DMS114 treated with DMSO at 0.1 percent for 48 hours (cell line): ENCODE results near the gene ENPEP.
"Not testable (repeated sequence)": the region's sequence is repeated elsewhere in the genome, so short reads cannot be mapped to it uniquely, and the experiment has no call there.

Experiments
- DNase-seq: peaks from one replicate; lab custom pipeline; 2025; ENCODE audit not compliant: unreplicated experiment; lab: John Stamatoyannopoulos, UW

ENPEP gene, protein sequence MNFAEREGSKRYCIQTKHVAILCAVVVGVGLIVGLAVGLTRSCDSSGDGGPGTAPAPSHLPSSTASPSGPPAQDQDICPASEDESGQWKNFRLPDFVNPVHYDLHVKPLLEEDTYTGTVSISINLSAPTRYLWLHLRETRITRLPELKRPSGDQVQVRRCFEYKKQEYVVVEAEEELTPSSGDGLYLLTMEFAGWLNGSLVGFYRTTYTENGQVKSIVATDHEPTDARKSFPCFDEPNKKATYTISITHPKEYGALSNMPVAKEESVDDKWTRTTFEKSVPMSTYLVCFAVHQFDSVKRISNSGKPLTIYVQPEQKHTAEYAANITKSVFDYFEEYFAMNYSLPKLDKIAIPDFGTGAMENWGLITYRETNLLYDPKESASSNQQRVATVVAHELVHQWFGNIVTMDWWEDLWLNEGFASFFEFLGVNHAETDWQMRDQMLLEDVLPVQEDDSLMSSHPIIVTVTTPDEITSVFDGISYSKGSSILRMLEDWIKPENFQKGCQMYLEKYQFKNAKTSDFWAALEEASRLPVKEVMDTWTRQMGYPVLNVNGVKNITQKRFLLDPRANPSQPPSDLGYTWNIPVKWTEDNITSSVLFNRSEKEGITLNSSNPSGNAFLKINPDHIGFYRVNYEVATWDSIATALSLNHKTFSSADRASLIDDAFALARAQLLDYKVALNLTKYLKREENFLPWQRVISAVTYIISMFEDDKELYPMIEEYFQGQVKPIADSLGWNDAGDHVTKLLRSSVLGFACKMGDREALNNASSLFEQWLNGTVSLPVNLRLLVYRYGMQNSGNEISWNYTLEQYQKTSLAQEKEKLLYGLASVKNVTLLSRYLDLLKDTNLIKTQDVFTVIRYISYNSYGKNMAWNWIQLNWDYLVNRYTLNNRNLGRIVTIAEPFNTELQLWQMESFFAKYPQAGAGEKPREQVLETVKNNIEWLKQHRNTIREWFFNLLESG

GRCh38 chr4:110475881-110476818 lies at the start of gene ENPEP:
TSS of gene ENPEP (plus strand) at chr4:110476155. CDS start at chr4:110476415, 260 bp downstream.
- no peak for DNase-seq

DNA sequence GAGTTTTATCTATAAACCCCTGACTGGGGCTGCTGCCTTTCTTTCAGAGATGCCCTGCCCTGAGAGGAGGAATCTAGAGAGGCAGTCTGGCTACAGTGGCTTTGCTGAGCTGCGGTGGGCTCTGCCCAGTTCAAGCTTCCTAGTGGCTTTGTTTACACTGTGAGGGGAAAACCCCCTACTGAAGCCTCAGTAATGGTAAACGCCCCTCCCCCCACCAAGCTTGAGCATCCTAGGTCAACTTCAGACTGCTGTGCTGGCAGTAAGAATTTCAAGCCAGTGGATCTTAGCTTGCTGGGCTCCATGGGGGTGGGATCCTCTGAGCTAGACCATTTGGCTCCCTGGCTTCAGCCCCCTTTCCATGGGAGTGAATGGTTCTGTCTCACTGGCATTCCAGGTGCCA lies 44.1 kb upstream of the ENPEP start:
- DNase-seq = not testable (repeated sequence)

- not testable (repeated sequence) for DNase-seq
Observed at GRCh38 chr4:110437292-110437691, 38.7 kb upstream of the ENPEP start.

DNA sequence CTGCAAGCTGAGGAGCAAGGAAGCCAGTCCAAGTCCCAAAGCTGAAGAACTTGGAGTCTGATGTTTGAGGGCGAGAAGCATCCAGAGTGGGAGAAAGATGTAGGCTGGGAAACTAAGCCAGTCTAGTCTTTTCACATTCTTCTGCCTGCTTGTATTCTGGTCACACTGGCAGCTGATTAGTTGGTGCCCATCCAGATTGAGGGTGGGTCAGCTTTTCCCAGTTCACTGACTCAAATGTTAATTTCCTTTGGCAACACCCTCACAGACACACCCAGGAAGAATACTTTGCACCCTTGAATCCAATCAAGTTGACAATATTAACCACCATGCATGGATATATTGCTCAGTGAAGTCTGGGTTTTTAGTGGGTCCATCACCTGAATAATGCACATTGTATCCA lies 36.7 kb upstream of the ENPEP start:
- DNase-seq = not testable (repeated sequence)

DNA sequence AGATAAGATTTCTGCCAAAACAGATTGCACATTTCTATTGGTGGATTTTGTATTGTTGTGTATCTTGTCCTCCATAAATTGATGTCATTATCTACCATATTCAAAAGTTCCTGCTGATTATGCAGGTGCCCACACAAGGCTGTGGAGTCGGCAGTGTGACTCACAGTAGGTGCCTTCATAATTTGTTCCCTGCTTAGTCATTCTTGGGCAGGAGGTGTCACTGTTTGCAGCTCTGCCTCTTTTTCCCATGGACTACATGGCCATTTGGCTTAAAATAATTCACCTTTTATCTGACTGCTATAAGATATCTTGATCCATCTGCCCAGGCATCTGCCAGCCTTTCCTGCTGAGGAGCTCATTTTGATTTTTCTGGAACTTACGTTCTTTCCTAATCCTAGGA lies 33.6 kb upstream of the ENPEP start:
- DNase-seq = no peak

GRCh38 chr4:110442788-110443187 lies 33.2 kb upstream of the ENPEP start:
- no peak for DNase-seq

- DNase-seq = no peak
Observed at GRCh38 chr4:110449947-110450346, 26.0 kb upstream of the ENPEP start.

GRCh38 chr4:110452546-110452945 lies 23.4 kb upstream of the ENPEP start:
- DNase-seq = no peak

DNA sequence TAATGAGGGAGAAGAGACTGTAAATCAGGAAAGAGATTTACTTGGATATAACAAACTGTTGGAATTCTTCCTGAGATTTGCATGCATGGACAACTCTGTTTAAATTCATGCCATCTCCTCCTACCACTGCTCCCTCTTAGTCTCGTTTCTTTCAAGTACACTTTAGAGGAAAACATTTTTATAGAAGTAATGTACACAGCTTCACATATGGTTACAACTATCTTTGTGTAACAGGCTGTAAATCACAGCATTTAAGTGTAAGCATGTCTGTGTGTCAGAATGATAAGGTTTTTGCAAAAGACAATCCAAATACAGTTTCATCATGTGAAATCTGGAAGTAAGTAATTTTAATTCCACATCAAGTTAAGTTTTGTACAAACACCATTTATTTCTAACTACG lies 21.5 kb upstream of the ENPEP start:
- DNase-seq = no peak

- no peak for DNase-seq
Observed at GRCh38 chr4:110458494-110459266, 17.3 kb upstream of the ENPEP start.

GRCh38 chr4:110460074-110460746 lies 15.7 kb upstream of the ENPEP start:
- no peak for DNase-seq

DNA sequence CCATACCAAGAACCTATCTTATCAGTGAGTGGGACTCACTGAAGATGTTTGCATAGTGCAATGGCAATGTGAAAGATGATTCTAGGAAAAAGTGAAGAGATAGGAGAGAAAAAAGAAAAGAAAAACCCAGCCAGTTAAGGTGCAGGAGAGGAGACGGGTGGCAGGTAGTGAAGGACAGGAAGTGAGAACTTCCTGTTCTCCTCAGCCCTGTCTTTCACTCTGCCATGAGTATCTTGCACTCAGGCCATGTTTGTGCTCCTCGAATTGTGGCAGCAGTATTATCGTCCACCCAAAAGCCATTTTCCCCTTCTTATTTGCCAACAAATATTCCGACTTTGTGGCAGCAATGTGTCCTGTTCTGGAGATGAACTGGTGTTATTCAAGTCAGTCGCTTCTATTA lies 8.6 kb upstream of the ENPEP start:
- no peak for DNase-seq

DNA sequence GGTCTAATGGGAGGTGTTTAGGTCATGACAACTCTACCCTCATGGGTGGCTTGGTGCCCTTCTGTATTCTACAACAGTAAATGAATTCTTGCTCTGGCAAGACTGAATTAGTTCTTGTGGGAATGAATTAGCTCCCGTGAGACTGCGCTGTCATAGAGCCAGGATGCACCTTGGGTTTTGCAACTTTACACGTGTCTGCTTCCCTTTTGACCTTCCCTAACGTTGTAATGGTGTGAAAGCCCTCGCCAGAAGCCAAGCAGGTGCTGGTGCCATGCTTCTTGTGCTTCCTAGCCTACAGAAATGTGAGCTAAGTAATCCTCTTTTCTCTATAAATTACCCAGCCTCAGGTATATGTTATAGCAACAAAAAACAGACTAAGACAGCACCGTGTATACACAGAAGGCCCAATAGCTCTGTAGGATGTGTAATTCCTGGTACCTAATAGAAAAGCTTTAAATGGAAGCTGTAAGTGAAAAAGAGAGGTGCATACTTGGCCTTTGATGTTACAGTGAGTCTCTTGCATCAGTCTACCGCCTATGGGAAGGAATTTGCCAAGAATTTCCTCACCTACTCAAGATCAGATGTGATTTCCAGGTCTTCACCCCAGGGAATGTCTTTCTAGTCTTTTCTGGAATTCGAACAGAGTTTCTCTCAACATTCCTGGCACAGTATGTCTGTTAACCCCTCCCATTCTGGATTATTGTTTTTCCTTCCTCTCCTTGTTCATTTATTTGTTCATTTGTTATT lies 3.2 kb upstream of the ENPEP start:
- DNase-seq = no peak

GRCh38 chr4:110474481-110474880 lies 1.5 kb upstream of the ENPEP start:
- DNase-seq = no peak

DNA sequence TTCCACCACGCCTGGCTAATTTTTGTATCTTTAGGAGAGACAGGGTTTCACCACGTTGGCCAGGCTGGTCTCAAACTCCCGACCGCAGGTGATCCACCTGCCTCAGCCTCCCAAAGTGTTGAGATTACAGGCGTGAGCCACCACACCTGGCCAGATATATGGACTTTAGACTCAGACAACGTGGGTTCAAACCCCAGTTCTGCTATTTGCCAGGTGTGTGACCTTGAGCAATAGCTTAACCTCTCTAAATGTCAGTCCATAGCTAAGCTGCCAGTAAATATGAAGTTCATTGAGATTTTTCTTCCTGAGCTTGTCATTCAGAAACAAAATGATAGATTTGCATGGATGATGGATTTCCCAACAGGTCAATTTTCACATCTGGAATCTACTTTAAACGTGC lies 875 bp upstream of the ENPEP start:
- DNase-seq = not testable (repeated sequence)

GRCh38 chr4:110477836-110478235 lies 1.9 kb downstream of the ENPEP start:
- no peak for DNase-seq

DNA sequence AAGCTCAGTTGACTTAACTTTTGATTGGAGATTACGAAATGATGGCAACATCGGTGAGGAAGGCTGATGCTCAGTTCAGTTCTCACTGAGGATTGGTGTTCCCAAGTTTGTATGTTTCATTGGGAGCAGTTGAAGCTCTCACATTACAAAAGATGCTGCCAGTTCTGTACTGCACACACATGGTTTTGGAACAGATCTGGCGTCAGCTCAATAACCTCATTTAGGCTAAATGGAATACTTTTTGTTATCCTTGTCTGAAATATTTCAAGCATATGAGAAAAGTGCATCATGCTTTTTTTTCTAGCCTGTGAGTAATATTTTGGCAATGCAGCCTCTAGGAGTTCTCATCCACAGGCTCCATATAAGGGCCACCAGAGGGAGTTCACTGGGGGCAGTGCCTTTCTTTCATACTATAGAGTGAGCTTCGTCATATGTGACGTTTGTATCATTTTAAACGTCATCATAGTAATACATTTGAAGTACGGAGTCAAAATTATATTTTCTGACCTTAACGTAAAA lies 4.1 kb downstream of the ENPEP start:
- no peak for DNase-seq

DNA sequence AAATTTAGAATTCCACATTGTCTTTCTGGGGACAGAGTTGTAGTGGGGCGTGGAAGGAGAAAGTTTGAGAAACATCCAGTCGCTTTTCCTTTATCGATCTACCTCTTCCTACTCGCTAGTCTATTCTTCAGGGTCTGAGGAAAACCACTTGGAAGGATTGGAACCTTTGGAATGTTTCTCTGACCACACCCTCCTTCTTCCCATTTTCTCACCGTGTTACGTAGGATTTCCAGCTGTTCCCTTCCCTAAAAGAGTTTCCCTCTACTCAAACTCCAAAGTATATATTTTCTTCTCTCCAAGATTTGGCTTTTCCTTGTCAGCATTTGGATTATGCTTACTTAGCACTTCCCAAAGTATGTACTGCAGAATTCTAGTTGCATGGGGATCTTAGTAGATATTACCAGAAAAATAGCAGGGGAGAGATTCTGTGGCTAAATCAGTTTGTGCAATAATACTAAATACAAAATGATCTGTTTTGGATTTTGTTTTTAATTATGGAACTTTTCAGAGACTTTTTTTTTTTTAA lies 4.9 kb downstream of the ENPEP start:
- DNase-seq = no peak
